PC-9 (cell line): Measurements from ENCODE around the gene SIPA1L3.

ENCODE experiments used
- EZH2 ChIP-seq: fragments of 200-600 bp; sonication (generic); IDR thresholded peaks from 2 replicates; pipeline ENCODE4 v1.8.0; 2017; ENCODE audit warnings: antibody characterized with exemption, low read depth
- TF ChIP-seq, protein P1 (sequence below): fragments of 200-600 bp; sonication (generic); conservative IDR thresholded peaks from 2 replicates; pipeline ENCODE4 v1.6.1; 2017; ENCODE audit warnings: mixed run types, antibody characterized with exemption, mild to moderate bottlenecking, moderate library complexity

DNA sequence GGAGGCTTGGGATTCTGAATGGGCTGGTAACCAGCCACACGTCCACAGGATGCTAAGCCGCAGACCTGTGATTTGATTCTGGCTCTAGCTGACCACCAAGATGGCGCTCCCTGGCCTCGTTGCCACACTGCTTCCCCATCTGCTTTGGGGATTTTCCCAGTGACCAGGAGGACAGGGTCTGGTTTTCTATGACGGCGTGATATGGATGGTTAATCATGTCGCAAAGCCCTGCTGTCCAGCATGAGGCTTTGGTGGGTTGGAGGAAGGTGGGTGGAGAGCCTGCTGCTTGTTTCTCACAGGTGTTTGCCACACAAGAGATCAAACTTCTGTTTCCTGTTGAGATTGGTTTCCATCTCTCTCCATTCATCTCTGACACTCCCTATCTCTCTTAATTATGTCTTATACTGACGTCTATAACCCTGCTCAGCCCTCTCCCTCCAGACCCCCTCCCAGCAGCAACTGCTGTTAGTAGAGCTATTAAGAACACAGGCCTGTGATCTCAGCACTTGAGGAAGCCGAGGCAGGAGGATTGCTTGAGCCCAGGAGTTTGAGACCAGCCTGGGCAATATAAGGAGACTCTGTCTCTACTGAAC lies 102.7 kb downstream of the SIPA1L3 start:
- TF ChIP-seq, protein P1, sequence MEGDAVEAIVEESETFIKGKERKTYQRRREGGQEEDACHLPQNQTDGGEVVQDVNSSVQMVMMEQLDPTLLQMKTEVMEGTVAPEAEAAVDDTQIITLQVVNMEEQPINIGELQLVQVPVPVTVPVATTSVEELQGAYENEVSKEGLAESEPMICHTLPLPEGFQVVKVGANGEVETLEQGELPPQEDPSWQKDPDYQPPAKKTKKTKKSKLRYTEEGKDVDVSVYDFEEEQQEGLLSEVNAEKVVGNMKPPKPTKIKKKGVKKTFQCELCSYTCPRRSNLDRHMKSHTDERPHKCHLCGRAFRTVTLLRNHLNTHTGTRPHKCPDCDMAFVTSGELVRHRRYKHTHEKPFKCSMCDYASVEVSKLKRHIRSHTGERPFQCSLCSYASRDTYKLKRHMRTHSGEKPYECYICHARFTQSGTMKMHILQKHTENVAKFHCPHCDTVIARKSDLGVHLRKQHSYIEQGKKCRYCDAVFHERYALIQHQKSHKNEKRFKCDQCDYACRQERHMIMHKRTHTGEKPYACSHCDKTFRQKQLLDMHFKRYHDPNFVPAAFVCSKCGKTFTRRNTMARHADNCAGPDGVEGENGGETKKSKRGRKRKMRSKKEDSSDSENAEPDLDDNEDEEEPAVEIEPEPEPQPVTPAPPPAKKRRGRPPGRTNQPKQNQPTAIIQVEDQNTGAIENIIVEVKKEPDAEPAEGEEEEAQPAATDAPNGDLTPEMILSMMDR: no peak
- no peak for TF ChIP-seq EZH2
